Activated CD8-positive, alpha-beta T cell treated with anti-CD3 and anti-CD28 coated beads for 36 hours (primary cell): Measurements from ENCODE around the gene N4BP2. TPM values are rescaled to one million over a fixed set of nuclear protein-coding genes. Genes with fewer than 3 reads are reported as not detected.

Experiments
- ATAC-seq: fragments of 200-7000 bp; cut with Tn5 transposase; one replicate; pipeline ENCODE4 v1.10.0; 2021; ENCODE audit warnings: mild to moderate bottlenecking, moderate library complexity
- CTCF ChIA-PET: fragments of 350-600 bp; sonication (Branson Sonifier 250); formaldehyde crosslinking; loops from one replicate; lab custom pipeline; 2021; ENCODE audit warnings: antibody characterized with exemption; lab: Charles Lee
- POLR2A ChIA-PET: fragments of 350-600 bp; sonication (Branson Sonifier 250); formaldehyde crosslinking; loops from one replicate; lab custom pipeline; 2021; ENCODE audit warnings: antibody characterized with exemption; lab: Charles Lee
- DNase-seq: peaks from one replicate; pipeline ENCODE4 v3.0.0-alpha.2; 2020
- H3K27ac Mint-ChIP-seq: one replicate; pipeline ENCODE4 v1.8.0; 2021; ENCODE audit warnings: mild to moderate bottlenecking, mixed read lengths
- H3K27me3 Mint-ChIP-seq: one replicate; pipeline ENCODE4 v1.8.0; 2021; ENCODE audit warnings: mixed read lengths
- H3K36me3 Mint-ChIP-seq: one replicate; pipeline ENCODE4 v1.8.0; 2021; ENCODE audit warnings: low read depth, mixed read lengths
- H3K4me1 Mint-ChIP-seq: one replicate; pipeline ENCODE4 v1.8.0; 2021; ENCODE audit warnings: low read depth, mixed read lengths
- H3K4me3 Mint-ChIP-seq: one replicate; pipeline ENCODE4 v1.8.0; 2021; ENCODE audit warnings: mild to moderate bottlenecking, moderate library complexity, mixed read lengths
- H3K9me3 Mint-ChIP-seq: one replicate; pipeline ENCODE4 v1.8.0; 2021; ENCODE audit warnings: mixed read lengths
- CTCF ChIP-seq: fragments of 200-600 bp; IDR thresholded peaks from one replicate; pipeline ENCODE4 v1.8.0; 2022; ENCODE audit warnings: antibody characterized with exemption, mild to moderate bottlenecking
- intact Hi-C: fragments of 100-400 bp; cut with micrococcal nuclease; formaldehyde crosslinking; loops from one replicate; pipeline ENCODE4 v1.10.0; 2022
- total RNA-seq, 2 experiments: library from RNA; stranded (reverse); gene quantifications; one replicate each; pipeline ENCODE4 v1.2.3, GENCODE V29; 2021

N4BP2 gene
- total RNA-seq, 2 experiments from 2014 or later: 17.4 to 17.5 TPM

- no peak for DNase-seq
These were observed 148.0 kb downstream of the N4BP2 start for GRCh38 chr4:40204507-40205258.

GRCh38 chr4:40205259-40206198 is 148.9 kb downstream of the N4BP2 start:
- H3K4me3 Mint-ChIP-seq: peak overlapping the region; percentile 99
- ChIA-PET POLR2A (interaction anchor here (0.8 to 16.4 kb wide), 26 partner anchors 10 to 229 kb away, joined by 3 to 447 read pairs (median 6); partner anchors contain the start of genes N4BP2 and RHOH), CTCF (interaction anchor here (0.7 to 10.6 kb wide), 19 partner anchors 9 to 120 kb away, joined by 3 to 97 read pairs (median 4); no protein-coding TSS in a partner anchor)
- ATAC-seq (peak; percentile 52), DNase-seq (peak; percentile 65)
- H3K9me3 Mint-ChIP-seq: no peaks in the 10 kb centered on the region
- no peak for TF ChIP-seq CTCF
- intact Hi-C loops: no loop called here
- no peaks in the 10 kb centered on the region for H3K27me3 Mint-ChIP-seq
- peaks cover 35% of the 10 kb centered on the region for H3K4me1 Mint-ChIP-seq
- H3K36me3 Mint-ChIP-seq: peaks cover 85% of the 10 kb centered on the region
- H3K27ac Mint-ChIP-seq: peak overlapping the region; percentile 99

More at GRCh38 chr4:40204507-40205258, 148.0 kb downstream of the N4BP2 start:
- Mint-ChIP-seq H3K27ac (peak overlapping the region; percentile 99), H3K4me1 (peaks cover 28% of the 10 kb centered on the region), H3K9me3 (no peaks in the 10 kb centered on the region), H3K27me3 (no peaks in the 10 kb centered on the region), H3K4me3 (peak overlapping the region; percentile 99), H3K36me3 (peaks cover 86% of the 10 kb centered on the region)
- no peak for TF ChIP-seq CTCF
- ChIA-PET POLR2A (interaction anchor here (0.8 to 16.4 kb wide), 22 partner anchors 9 to 229 kb away, joined by 3 to 447 read pairs (median 6); partner anchors contain the start of genes N4BP2 and RHOH), CTCF (interaction anchor here (0.6 to 10.6 kb wide), 15 partner anchors 10 to 149 kb away, joined by 3 to 97 read pairs (median 4); no protein-coding TSS in a partner anchor)
- no peak for ATAC-seq
- intact Hi-C loops: no loop called here

DNA sequence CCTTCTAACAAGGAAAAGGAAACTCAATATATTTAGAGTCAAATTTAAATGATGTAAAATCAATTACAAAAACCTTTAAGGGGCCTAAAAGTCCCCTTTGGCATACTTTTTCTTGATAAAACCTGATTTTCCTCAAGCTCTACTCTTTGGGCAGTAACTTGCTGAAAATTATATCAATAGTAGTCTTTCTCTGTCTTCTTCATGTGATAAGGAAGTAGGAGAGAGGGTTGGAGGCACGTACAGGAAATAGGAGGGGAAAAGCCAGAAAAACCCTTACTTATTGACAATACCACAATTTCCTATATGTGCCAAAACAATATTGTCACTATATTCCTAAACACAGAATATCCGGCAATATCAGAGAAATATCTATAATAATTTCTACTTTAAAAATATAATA is 149.8 kb downstream of the N4BP2 start:
- Mint-ChIP-seq H3K4me1 (peaks cover 39% of the 10 kb centered on the region), H3K4me3 (peak overlapping the region; percentile 99), H3K9me3 (no peaks in the 10 kb centered on the region), H3K27me3 (no peaks in the 10 kb centered on the region), H3K36me3 (peaks cover 84% of the 10 kb centered on the region), H3K27ac (peak overlapping the region; percentile 99)
- ChIA-PET POLR2A (interaction anchor here (0.6 to 16.4 kb wide), 17 partner anchors 11 to 521 kb away, joined by 3 to 447 read pairs (median 6); partner anchors contain the start of genes N4BP2 and RHOH), CTCF (interaction anchor here (0.9 to 10.6 kb wide), 11 partner anchors 11 to 119 kb away, joined by 3 to 97 read pairs (median 5); no protein-coding TSS in a partner anchor)
- ATAC-seq (no peak), DNase-seq (no peak)
- intact Hi-C loops: no loop called here
- TF ChIP-seq CTCF: no peak

Other genes with a start within 250 kb of the N4BP2 start
- gene PDS5A, start 78.9 kb upstream of the N4BP2 start, total RNA-seq: 100 to 1,000 TPM; 105 to 106 TPM
- gene RHOH, start 140.2 kb downstream of the N4BP2 start, total RNA-seq: 100 to 1,000 TPM; 121 to 126 TPM